ENCODE measurements around the gene AGAP3. TPM values are rescaled to one million over a fixed set of nuclear protein-coding genes. Genes with fewer than 3 reads are reported as not detected.

The AGAP3 gene
- total and polyA plus RNA-seq, 2 donors (not counting 1 experiment from before 2014, with no cell fraction given): 21.1 to 22.3 TPM

DNA sequence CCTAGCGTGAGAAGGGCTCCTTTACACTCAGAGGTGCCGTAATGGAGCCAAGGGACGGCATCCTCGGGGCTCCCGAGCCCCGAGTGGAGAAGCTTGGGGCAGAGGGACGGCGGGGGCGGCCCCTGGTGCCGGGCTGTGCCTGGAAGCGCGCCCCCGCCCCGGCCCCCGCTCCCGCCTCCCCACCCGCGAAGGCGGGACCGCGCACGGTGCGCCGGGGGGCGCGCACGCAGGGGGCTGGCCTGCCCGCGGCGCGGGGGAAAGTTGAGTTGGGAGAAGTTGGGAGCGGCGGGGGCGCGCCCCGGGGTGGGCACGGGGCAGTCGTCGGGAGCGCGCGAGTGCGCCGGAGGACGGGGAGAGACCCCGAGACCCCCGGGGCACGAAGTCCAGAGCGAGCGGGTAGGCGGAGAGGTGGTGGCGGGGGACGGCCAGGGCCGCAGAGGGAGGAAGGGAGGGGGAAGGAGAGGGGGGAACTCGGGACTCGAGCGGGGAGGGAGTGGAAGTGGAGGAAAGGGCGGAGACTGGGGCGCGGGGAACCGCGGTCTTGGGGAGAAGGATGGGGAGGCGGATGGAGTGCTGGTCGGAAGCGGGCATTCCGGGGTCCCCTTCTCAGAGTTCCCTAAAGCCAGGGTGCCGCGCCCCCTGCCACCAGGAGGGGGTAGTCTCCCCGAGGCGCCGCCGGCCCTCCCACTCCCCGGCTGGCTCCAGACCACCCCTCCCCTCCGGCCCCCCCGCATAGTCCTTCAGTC lies 26.7 kb upstream of the AGAP3 start, which contains the start of gene SLC4A2:
Gene SLC4A2, plus strand, starts transcription at position 223 of the 746 bp plus-strand sequence. CDS start 2,399 bp downstream, outside the sequence.
- H3K79me2 ChIP-seq (ENCODE audit: control insufficient read depth, insufficient read depth, low read length): peaks cover 37% of the 10 kb centered on the region
- no peaks in the 10 kb centered on the region for H3K27me3 Mint-ChIP-seq
- CTCF ChIA-PET: interaction anchor here (1.3 to 2.2 kb wide), 2 partner anchors 21 to 51 kb away, joined by 4 to 6 read pairs; partner anchors contain the start of gene FASTK
- WGBS (ENCODE audit: insufficient coverage): under 1% methylated on average over 72 of the region's 75 CpGs
- no peaks in the 10 kb centered on the region for H3K27me3 ChIP-seq (replicated peaks in 1 of 4; ENCODE audit: control extremely low read depth in 1 of 4, control insufficient read depth in 3 of 4, insufficient read depth in 4 of 4, low read length in 3 of 4)
- H3K4me2 ChIP-seq (replicated peaks; ENCODE audit: low read depth, low read length, poor library complexity, severe bottlenecking): peak within 1 kb of the TSS; percentile 100
- peaks cover 23 to 40% of the 10 kb centered on the region in 2 donors for H3K4me1 ChIP-seq (ENCODE audit: control insufficient read depth in 2 of 2, insufficient read depth in 2 of 2, low read length in 2 of 2)
- TF ChIP-seq, protein P1, sequence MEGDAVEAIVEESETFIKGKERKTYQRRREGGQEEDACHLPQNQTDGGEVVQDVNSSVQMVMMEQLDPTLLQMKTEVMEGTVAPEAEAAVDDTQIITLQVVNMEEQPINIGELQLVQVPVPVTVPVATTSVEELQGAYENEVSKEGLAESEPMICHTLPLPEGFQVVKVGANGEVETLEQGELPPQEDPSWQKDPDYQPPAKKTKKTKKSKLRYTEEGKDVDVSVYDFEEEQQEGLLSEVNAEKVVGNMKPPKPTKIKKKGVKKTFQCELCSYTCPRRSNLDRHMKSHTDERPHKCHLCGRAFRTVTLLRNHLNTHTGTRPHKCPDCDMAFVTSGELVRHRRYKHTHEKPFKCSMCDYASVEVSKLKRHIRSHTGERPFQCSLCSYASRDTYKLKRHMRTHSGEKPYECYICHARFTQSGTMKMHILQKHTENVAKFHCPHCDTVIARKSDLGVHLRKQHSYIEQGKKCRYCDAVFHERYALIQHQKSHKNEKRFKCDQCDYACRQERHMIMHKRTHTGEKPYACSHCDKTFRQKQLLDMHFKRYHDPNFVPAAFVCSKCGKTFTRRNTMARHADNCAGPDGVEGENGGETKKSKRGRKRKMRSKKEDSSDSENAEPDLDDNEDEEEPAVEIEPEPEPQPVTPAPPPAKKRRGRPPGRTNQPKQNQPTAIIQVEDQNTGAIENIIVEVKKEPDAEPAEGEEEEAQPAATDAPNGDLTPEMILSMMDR (IDR thresholded peaks at IDR 0.05): peak; percentile 82
- no peak for TF ChIP-seq EZH2 (IDR thresholded peaks at IDR 0.05; ENCODE audit: borderline replicate concordance, insufficient read depth, low read depth, low read length, poor library complexity, severe bottlenecking)
- peak within 1 kb of the TSS; percentile 96 for H3K4me3 Mint-ChIP-seq
- peak within 1 kb of the TSS; percentile 67 to 90 (median 73) for H3K4me3 ChIP-seq (ENCODE audit: control extremely low read depth in 1 of 5, extremely low read depth in 1 of 5, insufficient read depth in 1 of 5, low read depth in 2 of 5, low read length in 4 of 5)
- peak within 1 kb of the TSS; percentile 89 for H3K9ac ChIP-seq (ENCODE audit: low read length)
- POLR2A ChIA-PET: interaction anchor here (0.7 to 1.0 kb wide), 2 partner anchors 24 to 732 kb away, joined by 3 to 7 read pairs; partner anchors contain the start of gene TMUB1
- intact Hi-C loops (cut with micrococcal nuclease): loop anchor here (1.0 to 5.0 kb wide), 4 partner anchors 21 to 1345 kb away; partner anchors contain the start of genes FASTK and REPIN1
- peak within 1 kb of the TSS; percentile 94 for H3K27ac Mint-ChIP-seq
- H3K9me3 ChIP-seq (ENCODE audit: control extremely low read depth in 1 of 3, control insufficient read depth in 2 of 3, insufficient read depth in 1 of 3, low read length in 2 of 3): no peaks in the 10 kb centered on the region
- H4K20me1 ChIP-seq (ENCODE audit: control insufficient read depth, insufficient read depth, low read length, poor library complexity, severe bottlenecking): peaks cover 32% of the 10 kb centered on the region
- peak within 1 kb of the TSS; percentile 98 for H2AFZ ChIP-seq (ENCODE audit: insufficient read depth, low read depth, low read length, poor library complexity, severe bottlenecking)
- ATAC-seq (ENCODE audit: low read depth) (peak; percentile 35), DNase-seq (peak; percentile 87)
- peak within 1 kb of the TSS; percentile 79 to 82 for H3K27ac ChIP-seq (ENCODE audit: low read length in 2 of 2)
- H3K9me3 Mint-ChIP-seq (ENCODE audit: insufficient read depth): no peaks in the 10 kb centered on the region
- peaks cover 0 to 5% of the 10 kb centered on the region in 2 experiments for H3K36me3 ChIP-seq (replicated peaks in 1 of 2; ENCODE audit: control extremely low read depth in 1 of 2, control insufficient read depth in 1 of 2, extremely low read depth in 1 of 2, insufficient read depth in 2 of 2, low read length in 1 of 2)
- peaks cover 36% of the 10 kb centered on the region for H3K4me1 Mint-ChIP-seq

DNA sequence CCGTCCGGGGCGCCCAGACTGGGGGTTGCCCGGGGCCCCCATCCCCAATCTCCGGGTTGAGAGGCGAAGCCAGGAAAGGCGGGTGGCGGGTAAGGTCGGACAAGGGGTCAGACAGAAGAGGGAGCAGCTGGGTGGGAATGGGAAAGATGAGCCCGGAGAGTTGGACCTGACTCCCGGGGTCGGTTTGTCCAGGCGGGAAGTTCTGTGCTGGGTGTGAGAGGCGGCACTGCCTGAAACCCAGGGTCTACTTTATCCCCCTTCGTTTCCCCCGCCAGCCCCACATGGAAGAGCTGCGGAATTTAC lies 26.2 kb upstream of the AGAP3 start:
- H3K9ac ChIP-seq (ENCODE audit: low read length): peak overlapping the region; percentile 89
- Mint-ChIP-seq H3K27me3 (no peaks in the 10 kb centered on the region), H3K4me3 (peak overlapping the region; percentile 96), H3K4me1 (peaks cover 36% of the 10 kb centered on the region), H3K27ac (peak overlapping the region; percentile 50), H3K9me3 (ENCODE audit: insufficient read depth) (no peaks in the 10 kb centered on the region)
- DNase-seq: no peak
- whole genome bisulfite sequencing (ENCODE audit: insufficient coverage): 1% methylated on average over 14 of the region's 17 CpGs
- no peak for ATAC-seq (ENCODE audit: low read depth)
- intact Hi-C loops (cut with micrococcal nuclease): no loop called here
- CTCF ChIA-PET: interaction anchor here (1.2 to 2.2 kb wide), 2 partner anchors 24 to 51 kb away, joined by 4 read pairs; no protein-coding TSS in a partner anchor
- peak overlapping the region; percentile 100 for H3K4me2 ChIP-seq (replicated peaks; ENCODE audit: low read depth, low read length, poor library complexity, severe bottlenecking)
- no peaks in the 10 kb centered on the region for H3K27me3 ChIP-seq (replicated peaks in 1 of 4; ENCODE audit: control extremely low read depth in 1 of 4, control insufficient read depth in 3 of 4, insufficient read depth in 4 of 4, low read length in 3 of 4)
- TF ChIP-seq, protein P1 (IDR thresholded peaks at IDR 0.05): peak; percentile 63
- TF ChIP-seq EZH2 (IDR thresholded peaks at IDR 0.05; ENCODE audit: borderline replicate concordance, insufficient read depth, low read depth, low read length, poor library complexity, severe bottlenecking): no peak
- peak overlapping the region; percentile 27 to 90 (median 73) for H3K4me3 ChIP-seq (ENCODE audit: control extremely low read depth in 1 of 5, extremely low read depth in 1 of 5, insufficient read depth in 1 of 5, low read depth in 2 of 5, low read length in 4 of 5)
- H3K9me3 ChIP-seq (ENCODE audit: control extremely low read depth in 1 of 3, control insufficient read depth in 2 of 3, insufficient read depth in 1 of 3, low read length in 2 of 3): no peaks in the 10 kb centered on the region
- peak overlapping the region in 1 of 2 donors; percentile 82 for H3K27ac ChIP-seq (ENCODE audit: low read length in 2 of 2)
- H3K36me3 ChIP-seq (replicated peaks in 1 of 2; ENCODE audit: control extremely low read depth in 1 of 2, control insufficient read depth in 1 of 2, extremely low read depth in 1 of 2, insufficient read depth in 2 of 2, low read length in 1 of 2): peaks cover 0 to 11% of the 10 kb centered on the region in 2 experiments
- peaks cover 23 to 40% of the 10 kb centered on the region in 2 donors for H3K4me1 ChIP-seq (ENCODE audit: control insufficient read depth in 2 of 2, insufficient read depth in 2 of 2, low read length in 2 of 2)
- H3K79me2 ChIP-seq (ENCODE audit: control insufficient read depth, insufficient read depth, low read length): peaks cover 37% of the 10 kb centered on the region
- H2AFZ ChIP-seq (ENCODE audit: insufficient read depth, low read depth, low read length, poor library complexity, severe bottlenecking): peak overlapping the region; percentile 98
- POLR2A ChIA-PET: interaction anchor here (0.7 kb wide), 1 partner anchor 23 kb away, joined by 3 read pairs; the partner anchor contains the start of gene TMUB1
- peaks cover 32% of the 10 kb centered on the region for H4K20me1 ChIP-seq (ENCODE audit: control insufficient read depth, insufficient read depth, low read length, poor library complexity, severe bottlenecking)
